Measurements from ENCODE around the gene CISD1. TPM values are rescaled to one million over a fixed set of nuclear protein-coding genes. Genes with fewer than 3 reads are reported as not detected.
A peak's percentile ranks its signal among the peaks of the same experiment; 100 is the strongest.

The CISD1 gene
- total and polyA plus RNA-seq, 2 experiments from 2014 or later, result 40.4 to 97.6 TPM

DNA sequence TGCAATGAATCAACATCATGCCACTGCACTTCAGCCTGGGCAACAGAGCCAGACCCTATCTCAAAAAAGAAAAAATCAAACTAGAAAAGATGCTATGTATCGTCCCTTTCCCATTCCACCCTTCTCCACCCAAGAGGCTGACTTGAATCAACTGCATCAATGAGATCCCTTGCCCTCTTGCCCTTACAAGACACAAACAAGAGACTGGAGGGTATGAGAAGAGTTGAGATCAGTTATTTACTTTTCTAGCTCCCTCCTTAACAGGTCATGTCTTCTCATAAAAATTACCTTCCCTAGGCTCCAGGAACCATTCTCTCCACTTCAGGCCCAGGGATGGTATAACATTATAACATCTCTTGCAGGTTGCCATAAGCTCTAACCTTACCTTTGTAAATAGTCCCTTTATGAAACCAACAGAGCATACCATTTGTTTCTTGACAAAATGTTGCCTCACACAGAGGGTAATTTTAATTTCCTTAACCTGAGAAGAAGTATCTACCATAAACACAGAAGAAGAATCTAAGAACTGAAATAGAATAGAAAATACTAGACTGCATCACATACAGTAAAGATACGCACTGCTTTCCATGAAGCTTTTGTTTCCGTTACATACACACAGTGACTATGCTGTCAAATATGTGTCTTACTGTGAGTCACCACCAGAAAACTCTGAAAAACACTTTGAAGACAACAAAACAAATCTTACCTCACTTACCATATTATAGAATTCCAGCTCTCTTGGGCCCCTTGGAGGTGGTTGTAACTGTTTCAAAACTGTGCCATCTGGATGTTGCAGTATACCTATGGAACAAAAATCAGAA is 31.7 kb upstream of the CISD1 start:
- H3K36me3 ChIP-seq (ENCODE audit: low read depth), result no peaks in the 10 kb centered on the region
- no peaks in the 10 kb centered on the region for H4K20me1 ChIP-seq (ENCODE audit: insufficient read depth)
- H3F3A ChIP-seq (ENCODE audit: insufficient read depth), result peaks cover 24% of the 10 kb centered on the region; the same call in 1 of the 2 replicates
- peak overlapping the region; percentile 32 for H3K4me3 ChIP-seq
- H3K9me2 ChIP-seq (ENCODE audit: insufficient read depth), result no peaks in the 10 kb centered on the region
- no peaks in the 10 kb centered on the region for H3K27me3 ChIP-seq (replicated peaks; ENCODE audit: insufficient read depth)
- H3K27ac ChIP-seq, result peak overlapping the region; percentile 72
- WGBS, 2 experiments (ENCODE audit: low coverage in 1 of 2, low lambda C conversion rate in 2 of 2, missing lambda C conversion rate in 2 of 2), result 33 to 34% methylated on average over 3 of the region's 3 CpGs
- peak overlapping the region; percentile 30; the same call in 1 of the 2 replicates for H3K9ac ChIP-seq
- no peaks in the 10 kb centered on the region for H3K9me3 ChIP-seq (ENCODE audit: low read depth)
- H3K4me2 ChIP-seq (ENCODE audit: unreplicated experiment), result peak overlapping the region; percentile 72
- in situ Hi-C loops (cut with MboI), result no loop called here
- H3K79me2 ChIP-seq (ENCODE audit: insufficient read depth), result peaks cover 30% of the 10 kb centered on the region
- TF ChIP-seq EZH2 (IDR thresholded peaks at IDR 0.05; ENCODE audit: insufficient read depth, poor library complexity, severe bottlenecking), result no peak
- no peak for TF ChIP-seq EZH2phosphoT487 (IDR thresholded peaks at IDR 0.05; ENCODE audit: insufficient read depth, low read depth)
- peaks cover 42% of the 10 kb centered on the region for H3K4me1 ChIP-seq (ENCODE audit: insufficient read depth)
- 0 out of 2 replicates have a peak overlapping the region, but pooled peaks have one; percentile 16 for H2AFZ ChIP-seq
- DNase-seq, result peak; percentile 91

DNA sequence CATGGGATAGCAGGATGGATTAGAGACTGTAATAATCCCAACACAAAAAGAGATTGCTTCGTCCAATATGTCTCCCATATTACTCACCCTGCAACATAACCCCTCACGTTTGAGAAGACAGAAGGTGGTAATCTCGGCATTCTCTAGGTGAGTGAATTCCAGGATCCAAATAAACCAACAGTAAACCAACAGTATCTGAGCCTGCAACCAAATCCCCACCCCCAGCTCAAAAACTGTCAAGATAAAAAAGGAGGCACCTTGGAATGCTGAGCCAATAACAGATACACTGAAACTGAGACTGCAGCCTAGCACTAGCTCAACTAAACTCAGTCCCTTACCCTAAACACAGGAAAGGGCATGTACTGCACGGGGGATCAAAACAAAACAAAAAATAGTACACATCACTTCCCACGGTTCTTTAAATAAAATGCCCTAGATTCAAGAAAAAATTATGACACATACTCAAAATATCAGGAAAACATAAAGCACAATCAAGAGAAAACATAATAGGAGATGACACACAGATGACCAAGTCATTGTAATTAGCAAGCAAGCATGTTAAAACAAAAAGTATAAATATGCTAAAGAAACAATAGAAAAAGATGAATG is 29.3 kb upstream of the CISD1 start:
- H3K9me2 ChIP-seq (ENCODE audit: insufficient read depth), result no peaks in the 10 kb centered on the region
- H3K4me3 ChIP-seq, result no peak overlapping the region
- no peaks in the 10 kb centered on the region for H4K20me1 ChIP-seq (ENCODE audit: insufficient read depth)
- TF ChIP-seq EZH2phosphoT487 (IDR thresholded peaks at IDR 0.05; ENCODE audit: insufficient read depth, low read depth) (no peak), EZH2 (IDR thresholded peaks at IDR 0.05; ENCODE audit: insufficient read depth, poor library complexity, severe bottlenecking) (no peak)
- peak; percentile 52 for DNase-seq
- H3K4me2 ChIP-seq (ENCODE audit: unreplicated experiment), result peak overlapping the region; percentile 28
- H3K27ac ChIP-seq, result no peak overlapping the region
- no peak overlapping the region for H3K9ac ChIP-seq
- in situ Hi-C loops (cut with MboI), result no loop called here
- H3K4me1 ChIP-seq (ENCODE audit: insufficient read depth), result peaks cover 42% of the 10 kb centered on the region
- peaks cover 39% of the 10 kb centered on the region for H3K79me2 ChIP-seq (ENCODE audit: insufficient read depth)
- 57 to 59% methylated on average over 5 of the region's 5 CpGs for WGBS, 2 experiments (ENCODE audit: low coverage in 1 of 2, low lambda C conversion rate in 2 of 2, missing lambda C conversion rate in 2 of 2)
- H3K27me3 ChIP-seq (replicated peaks; ENCODE audit: insufficient read depth), result no peaks in the 10 kb centered on the region
- H3F3A ChIP-seq (ENCODE audit: insufficient read depth), result peaks cover 24% of the 10 kb centered on the region; the same call in 1 of the 2 replicates
- H3K36me3 ChIP-seq (ENCODE audit: low read depth), result no peaks in the 10 kb centered on the region
- no peaks in the 10 kb centered on the region for H3K9me3 ChIP-seq (ENCODE audit: low read depth)
- H2AFZ ChIP-seq, result no peak overlapping the region

DNA sequence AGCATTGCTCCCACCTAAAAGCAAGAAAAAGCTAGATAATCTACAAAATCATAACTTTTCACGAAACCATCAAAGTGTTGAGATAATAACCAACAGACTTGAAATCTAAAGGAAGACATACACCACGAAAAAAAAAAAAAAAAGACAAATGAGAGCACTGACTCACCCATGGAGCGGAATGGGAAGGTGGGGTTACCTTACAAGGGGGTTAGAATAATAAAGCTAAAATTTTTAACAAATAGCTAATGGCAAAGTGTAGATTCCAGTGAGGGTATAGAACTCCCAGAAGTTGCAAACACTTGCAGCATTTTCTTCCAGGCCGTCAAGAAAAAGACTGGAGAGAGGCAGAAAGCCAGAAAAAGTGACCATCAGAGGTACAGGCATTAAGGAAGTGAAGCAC is 28.4 kb upstream of the CISD1 start:
- TF ChIP-seq EZH2phosphoT487 (IDR thresholded peaks at IDR 0.05; ENCODE audit: insufficient read depth, low read depth) (no peak), EZH2 (IDR thresholded peaks at IDR 0.05; ENCODE audit: insufficient read depth, poor library complexity, severe bottlenecking) (no peak)
- H3K27ac ChIP-seq, result no peak overlapping the region
- H3K9ac ChIP-seq, result no peak overlapping the region

DNA sequence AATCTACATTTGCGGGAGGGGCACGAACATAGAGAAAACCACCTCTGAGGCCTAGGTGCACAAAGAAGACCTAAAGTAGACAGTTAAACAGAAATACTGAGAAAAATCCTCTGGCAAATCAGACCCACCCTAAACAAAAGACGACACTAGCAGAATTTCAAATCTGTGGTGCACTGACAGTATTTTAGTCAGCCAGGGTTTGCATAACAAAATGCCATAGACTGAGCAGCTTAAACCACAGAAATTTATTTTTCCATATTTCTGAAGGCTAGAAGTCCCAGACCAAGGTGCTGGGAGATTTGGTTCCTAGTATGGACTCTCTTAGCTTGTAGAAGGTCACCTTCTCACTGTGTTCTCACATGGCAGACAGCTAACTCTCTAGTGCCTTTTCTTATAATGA is 27.6 kb upstream of the CISD1 start:
- TF ChIP-seq EZH2phosphoT487 (IDR thresholded peaks at IDR 0.05; ENCODE audit: insufficient read depth, low read depth), result no peak
- no peak for TF ChIP-seq EZH2 (IDR thresholded peaks at IDR 0.05; ENCODE audit: insufficient read depth, poor library complexity, severe bottlenecking)
- Histone ChIP-seq H4K20me1 (ENCODE audit: insufficient read depth) (no peaks in the 10 kb centered on the region), H3K9ac (no peak overlapping the region), H3F3A (ENCODE audit: insufficient read depth) (peaks cover 24% of the 10 kb centered on the region; the same call in 1 of the 2 replicates), H3K9me3 (ENCODE audit: low read depth) (no peaks in the 10 kb centered on the region), H3K79me2 (ENCODE audit: insufficient read depth) (peaks cover 45% of the 10 kb centered on the region), H3K4me3 (no peak overlapping the region), H3K36me3 (ENCODE audit: low read depth) (no peaks in the 10 kb centered on the region), H3K27me3 (replicated peaks; ENCODE audit: insufficient read depth) (no peaks in the 10 kb centered on the region), H3K4me2 (ENCODE audit: unreplicated experiment) (peak overlapping the region; percentile 2), H3K27ac (peak overlapping the region; percentile 40), H2AFZ (no peak overlapping the region), H3K4me1 (ENCODE audit: insufficient read depth) (peaks cover 42% of the 10 kb centered on the region), H3K9me2 (ENCODE audit: insufficient read depth) (no peaks in the 10 kb centered on the region)
- in situ Hi-C loops (cut with MboI), result no loop called here
- peak; percentile 64 for DNase-seq
- 73 to 85% methylated on average over 3 of the region's 3 CpGs for whole genome bisulfite sequencing, 2 experiments (ENCODE audit: low coverage in 1 of 2, low lambda C conversion rate in 2 of 2, missing lambda C conversion rate in 2 of 2)

More for the DNA sequence above, 28.4 kb upstream of the CISD1 start:
- Histone ChIP-seq H4K20me1 (ENCODE audit: insufficient read depth) (no peaks in the 10 kb centered on the region), H3K27me3 (replicated peaks; ENCODE audit: insufficient read depth) (no peaks in the 10 kb centered on the region), H3K9me3 (ENCODE audit: low read depth) (no peaks in the 10 kb centered on the region), H3F3A (ENCODE audit: insufficient read depth) (peaks cover 24% of the 10 kb centered on the region; the same call in 1 of the 2 replicates), H3K4me2 (ENCODE audit: unreplicated experiment) (peak overlapping the region; percentile 28), H3K79me2 (ENCODE audit: insufficient read depth) (peaks cover 44% of the 10 kb centered on the region), H3K4me3 (no peak overlapping the region), H2AFZ (no peak overlapping the region), H3K9me2 (ENCODE audit: insufficient read depth) (no peaks in the 10 kb centered on the region), H3K36me3 (ENCODE audit: low read depth) (no peaks in the 10 kb centered on the region), H3K4me1 (ENCODE audit: insufficient read depth) (peaks cover 42% of the 10 kb centered on the region)
- 76% methylated on average over 4 of the region's 4 CpGs for WGBS, 2 experiments (ENCODE audit: low coverage in 1 of 2, low lambda C conversion rate in 2 of 2, missing lambda C conversion rate in 2 of 2)
- DNase-seq, result no peak
- in situ Hi-C loops (cut with MboI), result no loop called here
